HepG2 (cell line): Measurements from ENCODE around the gene ZC2HC1B. TPM values are rescaled to one million over a fixed set of nuclear protein-coding genes. Genes with fewer than 3 reads are reported as not detected.

ENCODE experiments used
- BCL6 ChIP-seq: IDR thresholded peaks from 2 replicates; pipeline ENCODE4 v1.6.1; 2016; ENCODE audit warnings: missing genetic modification reagents, missing compliant biosample characterization
- CHD2 ChIP-seq: IDR thresholded peaks from 2 replicates; pipeline ENCODE4 v1.6.1; 2011; ENCODE audit warnings: low read depth, low read length, improper control_type of control experiment
- DBP ChIP-seq: sonication (generic); formaldehyde crosslinking; IDR thresholded peaks from 2 replicates; pipeline ENCODE4 v1.4.0; 2020; ENCODE audit warnings: missing genetic modification reagents; ENCODE audit errors: not compliant biosample characterization
- EZH2 ChIP-seq: conservative IDR thresholded peaks from 2 replicates; pipeline ENCODE4 v1.6.1; 2012; ENCODE audit warnings: mild to moderate bottlenecking, low read depth, low read length, moderate library complexity
- FLYWCH1 ChIP-seq: sonication (generic); formaldehyde crosslinking; IDR thresholded peaks from 2 replicates; pipeline ENCODE4 v1.8.1; 2023; ENCODE audit warnings: mild to moderate bottlenecking, missing genetic modification reagents
- FOXA3 ChIP-seq: IDR thresholded peaks from 2 replicates; pipeline ENCODE4 v1.6.1; 2016; ENCODE audit warnings: missing genetic modification reagents, missing compliant biosample characterization
- HMG20A ChIP-seq: IDR thresholded peaks from 2 replicates; pipeline ENCODE4 v1.6.1; 2016; ENCODE audit warnings: borderline replicate concordance
- IKZF5 ChIP-seq: IDR thresholded peaks from 2 replicates; pipeline ENCODE4 v1.6.1; 2018; ENCODE audit warnings: missing genetic modification reagents, mild to moderate bottlenecking, missing compliant biosample characterization
- KDM5A ChIP-seq: fragments of 200-600 bp; sonication (generic); IDR thresholded peaks from 2 replicates; pipeline ENCODE4 v1.7.0; 2018; ENCODE audit warnings: antibody characterized with exemption, mild to moderate bottlenecking, low read length, borderline replicate concordance
- NAIF1 ChIP-seq: sonication (generic); formaldehyde crosslinking; IDR thresholded peaks from 2 replicates; pipeline ENCODE4 v1.5.0; 2020; ENCODE audit warnings: mild to moderate bottlenecking, missing genetic modification reagents, borderline replicate concordance
- NCOA1 ChIP-seq: sonication (generic); formaldehyde crosslinking; IDR thresholded peaks from 2 replicates; pipeline ENCODE4 v1.9.0; 2021; ENCODE audit warnings: missing genetic modification reagents
- ONECUT2 ChIP-seq: sonication (generic); formaldehyde crosslinking; IDR thresholded peaks from 2 replicates; pipeline ENCODE4 v1.4.0; 2020; ENCODE audit warnings: missing genetic modification reagents
- SAP130 ChIP-seq: IDR thresholded peaks from 2 replicates; pipeline ENCODE4 v1.6.1; 2016; ENCODE audit warnings: low read depth
- TFDP2 ChIP-seq: sonication (generic); formaldehyde crosslinking; IDR thresholded peaks from 2 replicates; pipeline ENCODE4 v1.4.0; 2020; ENCODE audit warnings: missing genetic modification reagents
- ZFX ChIP-seq: sonication (generic); formaldehyde crosslinking; IDR thresholded peaks from 2 replicates; pipeline ENCODE4 v1.4.0; 2020; ENCODE audit warnings: mild to moderate bottlenecking, low read depth, missing genetic modification reagents, moderate library complexity
- ZNF318 ChIP-seq: sonication (generic); formaldehyde crosslinking; IDR thresholded peaks from 2 replicates; pipeline ENCODE4 v1.4.0; 2020; ENCODE audit warnings: mild to moderate bottlenecking, missing genetic modification reagents
- ZNF639 ChIP-seq: conservative IDR thresholded peaks from 2 replicates; pipeline ENCODE4 v1.6.1; 2018; ENCODE audit warnings: missing genetic modification reagents
- polyA plus RNA-seq, 8 experiments: library from polyadenylated mRNA; depleted of rRNA in 3 of 8; stranded (reverse) in 7 of 8; unstranded in 1 of 8; fragments of >200 nt; fragmentation: Illumina TruSeq in 4 of 8; extraction: Trizol in 4 of 8; gene quantifications; 2 replicates each; pipeline versions ENCODE4 v1.2.1 to v1.2.3, GENCODE V29; 2011 to 2016; ENCODE audit warnings: low read depth in 4 of 8, missing spikeins in 1 of 8, mixed read lengths in 1 of 8; ENCODE audit not compliant: insufficient read depth in 1 of 8
- total RNA-seq, 5 experiments: library from RNA; depleted of rRNA; stranded (reverse); fragments of >200 nt; fragmentation: Illumina TruSeq; extraction: Trizol; gene quantifications; 2 replicates each; pipeline ENCODE4 v1.2.3, GENCODE V29; 2016; ENCODE audit warnings: low read depth in 1 of 5

Gene ZC2HC1B
- total and polyA plus RNA-seq, 2 of the 13 experiments (the other 11 are each of a cell fraction or from before 2014, with no cell fraction given) = not detected

GRCh38 chr6:143842902-143843676 is 21.2 kb upstream of the ZC2HC1B start, which contains the start of gene LTV1 (continued):
- TF ChIP-seq ZNF639 = peak; percentile 93
- TF ChIP-seq ZFX (CRISPR knock-in tag) = peak; percentile 100
- peak; percentile 100 for TF ChIP-seq SAP130 (CRISPR knock-in tag)
- peak; percentile 94 for TF ChIP-seq NAIF1
- TF ChIP-seq TFDP2 (CRISPR knock-in tag) = peak; percentile 96
- peak; percentile 89; the same call in 1 of the 2 replicates for TF ChIP-seq FLYWCH1 (CRISPR knock-in tag)
- TF ChIP-seq HMG20A = peak; percentile 70
- TF ChIP-seq ONECUT2 (CRISPR knock-in tag) = peak; percentile 64
- peak; percentile 95 for TF ChIP-seq NCOA1 (CRISPR knock-in tag)
- peak; percentile 66 for TF ChIP-seq BCL6 (CRISPR knock-in tag)
- TF ChIP-seq IKZF5 (CRISPR knock-in tag) = peak; percentile 75
- TF ChIP-seq DBP (CRISPR knock-in tag) = peak; percentile 76
- TF ChIP-seq KDM5A = no peak; the same call in 1 of the 2 replicates
- TF ChIP-seq EZH2 = no peak
- TF ChIP-seq ZNF318 (CRISPR knock-in tag) = peak; percentile 98
- TF ChIP-seq CHD2 = peak; percentile 99
- peak; percentile 85 for TF ChIP-seq FOXA3 (CRISPR knock-in tag)
